SK-N-SH treated with all-trans-retinoic acid at 6 μM for 48 hours (cell line): ENCODE measurements around the gene NPC1L1.

Source experiments
- ARNTL ChIP-seq: fragments of 450-650 bp; formaldehyde crosslinking; IDR thresholded peaks from 2 replicates; pipeline ENCODE4 v1.5.0; 2020; ENCODE audit warnings: low read depth, mild to moderate bottlenecking, moderate library complexity, borderline replicate concordance
- CSRNP3 ChIP-seq: fragments of 250-450 bp; sonication (Bioruptor Pico); IDR thresholded peaks from 2 replicates; pipeline ENCODE4 v1.5.1; 2021; ENCODE audit warnings: mild to moderate bottlenecking, moderate library complexity
- PATZ1 ChIP-seq: fragments of 250-450 bp; sonication (Bioruptor Pico); IDR thresholded peaks from 2 replicates; pipeline ENCODE4 v1.8.0; 2020; ENCODE audit warnings: mild to moderate bottlenecking, moderate library complexity, borderline replicate concordance
- TCF4 ChIP-seq: fragments of 250-450 bp; sonication (Bioruptor Pico); IDR thresholded peaks from 2 replicates; pipeline ENCODE4 v1.8.0; 2021; ENCODE audit warnings: mild to moderate bottlenecking, moderate library complexity, borderline replicate concordance

GRCh38 chr7:44469461-44470134 lies 71.5 kb downstream of the NPC1L1 start:
- TF ChIP-seq ARNTL (CRISPR knock-in tag) (no peak), PATZ1 (CRISPR knock-in tag) (no peak), TCF4 (CRISPR knock-in tag) (no peak), CSRNP3 (CRISPR knock-in tag) (no peak)
